HepG2 (cell line): Measurements from ENCODE around the gene MRPS5. TPM values are rescaled to one million over a fixed set of nuclear protein-coding genes. Genes with fewer than 3 reads are reported as not detected.

Source experiments
- BORCS8-MEF2B ChIP-seq: sonication (generic); formaldehyde crosslinking; IDR thresholded peaks from 2 replicates; pipeline ENCODE4 v1.8.0; 2022; ENCODE audit warnings: mild to moderate bottlenecking, missing genetic modification reagents
- CBX1 ChIP-seq: IDR thresholded peaks from one replicate; pipeline ENCODE4 v1.6.1; 2016; ENCODE audit warnings: antibody characterized with exemption, low read depth
- CC2D1A ChIP-seq: sonication (generic); formaldehyde crosslinking; IDR thresholded peaks from 2 replicates; pipeline ENCODE4 v1.8.1; 2023; ENCODE audit warnings: mild to moderate bottlenecking, missing genetic modification reagents
- CHCHD3 ChIP-seq: sonication (generic); formaldehyde crosslinking; IDR thresholded peaks from 2 replicates; pipeline ENCODE4 v1.8.0; 2022; ENCODE audit warnings: mild to moderate bottlenecking, missing genetic modification reagents, moderate library complexity
- FOXK2 ChIP-seq: fragments of 450-650 bp; IDR thresholded peaks from 2 replicates; pipeline ENCODE4 v1.6.1; 2016
- FOXM1 ChIP-seq: sonication (generic); formaldehyde crosslinking; IDR thresholded peaks from 2 replicates; pipeline ENCODE4 v1.5.0; 2020; ENCODE audit warnings: missing genetic modification reagents
- GTF2F1 ChIP-seq: fragments of 150-350 bp; IDR thresholded peaks from 2 replicates; pipeline ENCODE4 v1.6.1; 2014; ENCODE audit warnings: low read length
- IKZF4 ChIP-seq: sonication (generic); formaldehyde crosslinking; IDR thresholded peaks from 2 replicates; pipeline ENCODE4 v1.5.1; 2020; ENCODE audit warnings: borderline replicate concordance, mild to moderate bottlenecking, low read depth, missing genetic modification reagents; ENCODE audit errors: not compliant biosample characterization
- MAFF ChIP-seq: IDR thresholded peaks from 2 replicates; pipeline ENCODE4 v1.6.1; 2011; ENCODE audit warnings: low read depth, low read length, improper control_type of control experiment
- MAFK ChIP-seq, 2 experiments: IDR thresholded peaks in 1 of 2; conservative IDR thresholded peaks in 1 of 2; 2 replicates each; pipeline ENCODE4 v1.6.1; 2011; ENCODE audit warnings: improper control_type of control experiment in 2 of 2, low read length in 2 of 2
- NBN ChIP-seq: fragments of 450-650 bp; conservative IDR thresholded peaks from 2 replicates; pipeline ENCODE4 v1.6.1; 2017
- NCOA1 ChIP-seq: sonication (generic); formaldehyde crosslinking; IDR thresholded peaks from 2 replicates; pipeline ENCODE4 v1.9.0; 2021; ENCODE audit warnings: missing genetic modification reagents
- NCOA5 ChIP-seq: sonication (generic); formaldehyde crosslinking; IDR thresholded peaks from 2 replicates; pipeline ENCODE4 v1.4.0; 2020; ENCODE audit warnings: missing genetic modification reagents
- NR2F2 ChIP-seq: IDR thresholded peaks from 2 replicates; pipeline ENCODE4 v1.6.1; 2012; ENCODE audit warnings: low read depth, inconsistent platforms, borderline replicate concordance
- PRMT3 ChIP-seq: sonication (generic); formaldehyde crosslinking; IDR thresholded peaks from 2 replicates; pipeline ENCODE4 v1.8.1; 2022; ENCODE audit warnings: low read depth, mild to moderate bottlenecking, moderate library complexity, missing genetic modification reagents, borderline replicate concordance
- RNF2 ChIP-seq: fragments of 450-650 bp; conservative IDR thresholded peaks from 2 replicates; pipeline ENCODE4 v1.6.1; 2016; ENCODE audit warnings: low read depth
- TCF12 ChIP-seq, 2 experiments: fragments of 450-650 bp in 1 of 2; sonication (generic) in 1 of 2; formaldehyde crosslinking in 1 of 2; IDR thresholded peaks; 2 replicates each; pipeline versions ENCODE4 v1.6.1 to v1.8.0; 2017 to 2022; ENCODE audit warnings: antibody characterized with exemption in 1 of 2, mild to moderate bottlenecking in 1 of 2, missing genetic modification reagents in 1 of 2, moderate library complexity in 1 of 2
- TFDP2 ChIP-seq: sonication (generic); formaldehyde crosslinking; IDR thresholded peaks from 2 replicates; pipeline ENCODE4 v1.4.0; 2020; ENCODE audit warnings: missing genetic modification reagents
- TIGD3 ChIP-seq: sonication (generic); formaldehyde crosslinking; IDR thresholded peaks from 2 replicates; pipeline ENCODE4 v1.5.1; 2020; ENCODE audit warnings: mild to moderate bottlenecking, missing genetic modification reagents, borderline replicate concordance
- ZFP1 ChIP-seq: IDR thresholded peaks from 2 replicates; pipeline ENCODE4 v1.6.1; 2016
- ZNF10 ChIP-seq: sonication (generic); formaldehyde crosslinking; IDR thresholded peaks from 2 replicates; pipeline ENCODE4 v1.4.0; 2020; ENCODE audit warnings: mild to moderate bottlenecking, low read depth, missing genetic modification reagents, borderline replicate concordance
- ZNF460 ChIP-seq: sonication (generic); formaldehyde crosslinking; IDR thresholded peaks from 2 replicates; pipeline ENCODE4 v1.5.1; 2020; ENCODE audit warnings: missing genetic modification reagents, mild to moderate bottlenecking, borderline replicate concordance
- polyA plus RNA-seq, 8 experiments: library from polyadenylated mRNA; depleted of rRNA in 3 of 8; stranded (reverse) in 7 of 8; unstranded in 1 of 8; fragments of >200 nt; fragmentation: Illumina TruSeq in 4 of 8; extraction: Trizol in 4 of 8; gene quantifications; 2 replicates each; pipeline versions ENCODE4 v1.2.1 to v1.2.3, GENCODE V29; 2011 to 2016; ENCODE audit warnings: low read depth in 4 of 8, missing spikeins in 1 of 8, mixed read lengths in 1 of 8; ENCODE audit not compliant: insufficient read depth in 1 of 8
- total RNA-seq, 5 experiments: library from RNA; depleted of rRNA; stranded (reverse); fragments of >200 nt; fragmentation: Illumina TruSeq; extraction: Trizol; gene quantifications; 2 replicates each; pipeline ENCODE4 v1.2.3, GENCODE V29; 2016; ENCODE audit warnings: low read depth in 1 of 5
- TF ChIP-seq, protein P1 (sequence below): sonication (generic); formaldehyde crosslinking; IDR thresholded peaks from 2 replicates; pipeline ENCODE4 v1.4.0; 2020; ENCODE audit warnings: missing genetic modification reagents
- TF ChIP-seq, protein P2 (sequence below), 2 experiments: sonication (generic) in 1 of 2; formaldehyde crosslinking in 1 of 2; IDR thresholded peaks; 2 replicates each; pipeline versions ENCODE4 v1.4.0 to v1.6.1; 2018 to 2020; ENCODE audit warnings: missing genetic modification reagents in 2 of 2, borderline replicate concordance in 1 of 2, low read depth in 1 of 2, mild to moderate bottlenecking in 1 of 2, missing biosample characterization in 1 of 2

Gene MRPS5
- total and polyA plus RNA-seq, 2 of the 13 experiments (the other 11 are each of a cell fraction or from before 2014, with no cell fraction given), result 98.8 to 134 TPM

DNA sequence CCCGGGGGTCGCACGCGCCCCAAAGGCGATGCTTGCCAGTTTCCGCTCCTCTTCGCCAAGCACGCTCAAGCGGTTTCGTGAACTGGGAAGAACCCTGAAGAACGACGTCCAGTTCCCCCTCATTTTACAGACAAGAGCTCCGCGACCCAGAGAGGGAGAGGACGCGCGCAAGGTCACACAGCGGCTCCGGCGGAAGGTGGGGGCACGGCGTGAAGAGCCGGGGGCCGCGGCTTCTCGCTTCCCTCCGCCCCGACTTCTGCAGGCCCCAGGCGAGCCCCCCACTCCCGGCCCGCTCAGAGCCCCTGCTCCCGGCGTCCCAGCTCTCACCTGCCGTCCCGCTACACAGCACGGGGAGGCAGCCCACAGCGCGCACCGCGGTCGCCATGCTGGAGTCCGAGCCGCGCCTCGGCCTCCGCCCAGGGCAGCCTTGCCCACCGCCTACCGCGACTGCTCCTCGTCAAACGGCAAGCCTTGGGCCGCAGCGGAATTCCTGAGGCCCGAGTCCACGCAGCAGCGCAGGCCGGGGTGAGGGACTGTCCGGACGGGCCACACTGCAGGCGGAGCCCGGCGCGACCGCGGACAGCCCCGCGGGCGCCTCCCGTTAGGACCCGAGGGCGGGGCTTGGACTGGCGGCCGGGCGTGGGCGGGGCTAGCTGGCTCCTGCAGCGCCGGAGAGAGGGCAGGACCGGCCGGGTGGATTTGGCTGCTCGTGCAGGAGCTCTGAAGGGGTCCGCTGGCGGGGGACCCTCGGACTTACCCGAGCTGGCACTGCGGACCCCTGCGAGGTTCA is at the start of gene MRPS5 (continued):
- TF ChIP-seq, protein P1, sequence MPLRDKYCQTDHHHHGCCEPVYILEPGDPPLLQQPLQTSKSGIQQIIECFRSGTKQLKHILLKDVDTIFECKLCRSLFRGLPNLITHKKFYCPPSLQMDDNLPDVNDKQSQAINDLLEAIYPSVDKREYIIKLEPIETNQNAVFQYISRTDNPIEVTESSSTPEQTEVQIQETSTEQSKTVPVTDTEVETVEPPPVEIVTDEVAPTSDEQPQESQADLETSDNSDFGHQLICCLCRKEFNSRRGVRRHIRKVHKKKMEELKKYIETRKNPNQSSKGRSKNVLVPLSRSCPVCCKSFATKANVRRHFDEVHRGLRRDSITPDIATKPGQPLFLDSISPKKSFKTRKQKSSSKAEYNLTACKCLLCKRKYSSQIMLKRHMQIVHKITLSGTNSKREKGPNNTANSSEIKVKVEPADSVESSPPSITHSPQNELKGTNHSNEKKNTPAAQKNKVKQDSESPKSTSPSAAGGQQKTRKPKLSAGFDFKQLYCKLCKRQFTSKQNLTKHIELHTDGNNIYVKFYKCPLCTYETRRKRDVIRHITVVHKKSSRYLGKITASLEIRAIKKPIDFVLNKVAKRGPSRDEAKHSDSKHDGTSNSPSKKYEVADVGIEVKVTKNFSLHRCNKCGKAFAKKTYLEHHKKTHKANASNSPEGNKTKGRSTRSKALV (CRISPR knock-in tag), result peak; percentile 92
- TF ChIP-seq MAFF (no peak), ZFP1 (CRISPR knock-in tag) (no peak; the same call in 1 of the 2 replicates), NR2F2 (no peak), TCF12 (IDR thresholded peaks at IDR 0.05) (no peak), TCF12 (CRISPR knock-in tag; IDR thresholded peaks at IDR 0.05) (peak; percentile 85; the same call in 1 of the 2 replicates), FOXK2 (no peak), PRMT3 (CRISPR knock-in tag) (no peak), CBX1 (peak; percentile 97), TIGD3 (no peak; the same call in 1 of the 2 replicates), TFDP2 (CRISPR knock-in tag) (peak; percentile 82), MAFK (conservative IDR thresholded peaks at IDR 0.05 in 1 of 2, IDR thresholded peaks at IDR 0.05 in 1 of 2; ENCODE audit: low read length in 2 of 2) (no peak), NCOA1 (CRISPR knock-in tag) (peak; percentile 59; the same call in 1 of the 2 replicates), GTF2F1 (no peak), NCOA5 (CRISPR knock-in tag) (no peak), NBN (no peak), IKZF4 (CRISPR knock-in tag) (peak; percentile 97), ZNF10 (no peak), CC2D1A (peak; percentile 83; the same call in 1 of the 2 replicates), ZNF460 (CRISPR knock-in tag) (no peak; the same call in 1 of the 2 replicates), FOXM1 (CRISPR knock-in tag) (peak; percentile 79; the same call in 1 of the 2 replicates), CHCHD3 (peak; percentile 84; the same call in 1 of the 2 replicates), BORCS8-MEF2B (peak; percentile 94), RNF2 (peak; percentile 85; the same call in 1 of the 2 replicates)
- TF ChIP-seq, protein P2, sequence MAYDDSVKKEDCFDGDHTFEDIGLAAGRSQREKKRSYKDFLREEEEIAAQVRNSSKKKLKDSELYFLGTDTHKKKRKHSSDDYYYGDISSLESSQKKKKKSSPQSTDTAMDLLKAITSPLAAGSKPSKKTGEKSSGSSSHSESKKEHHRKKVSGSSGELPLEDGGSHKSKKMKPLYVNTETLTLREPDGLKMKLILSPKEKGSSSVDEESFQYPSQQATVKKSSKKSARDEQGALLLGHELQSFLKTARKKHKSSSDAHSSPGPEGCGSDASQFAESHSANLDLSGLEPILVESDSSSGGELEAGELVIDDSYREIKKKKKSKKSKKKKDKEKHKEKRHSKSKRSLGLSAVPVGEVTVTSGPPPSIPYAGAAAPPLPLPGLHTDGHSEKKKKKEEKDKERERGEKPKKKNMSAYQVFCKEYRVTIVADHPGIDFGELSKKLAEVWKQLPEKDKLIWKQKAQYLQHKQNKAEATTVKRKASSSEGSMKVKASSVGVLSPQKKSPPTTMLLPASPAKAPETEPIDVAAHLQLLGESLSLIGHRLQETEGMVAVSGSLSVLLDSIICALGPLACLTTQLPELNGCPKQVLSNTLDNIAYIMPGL (CRISPR knock-in tag; IDR thresholded peaks at IDR 0.05; ENCODE audit: borderline replicate concordance in 1 of 2, low read depth in 1 of 2), result peak; percentile 92 to 99; a peak in 3 of 4 replicates
